HEK293 (cell line): ENCODE results near the gene SERF2.
A peak's percentile ranks its signal among the peaks of the same experiment; 100 is the strongest.

Source experiments
- CTCF ChIP-seq: fragments of 450-650 bp; formaldehyde crosslinking; IDR thresholded peaks from 2 replicates; pipeline ENCODE4 v1.5.1; 2016; ENCODE audit warnings: missing biosample characterization, missing genetic modification characterization
- KLF9 ChIP-seq: fragments of 450-650 bp; formaldehyde crosslinking; IDR thresholded peaks from 2 replicates; pipeline ENCODE4 v1.5.1; 2016; ENCODE audit warnings: missing biosample characterization, missing genetic modification characterization, low read depth
- PATZ1 ChIP-seq: fragments of 450-650 bp; formaldehyde crosslinking; IDR thresholded peaks from 2 replicates; pipeline ENCODE4 v1.5.1; 2016; ENCODE audit warnings: missing biosample characterization, missing genetic modification characterization
- PRDM1 ChIP-seq: fragments of 450-650 bp; formaldehyde crosslinking; IDR thresholded peaks from 2 replicates; pipeline ENCODE4; 2016; ENCODE audit warnings: missing biosample characterization, missing genetic modification characterization
- SETDB1 ChIP-seq: IDR thresholded peaks from one replicate; pipeline ENCODE4 v1.6.1; 2017; ENCODE audit warnings: mild to moderate bottlenecking, low read length, moderate library complexity, mixed read lengths; ENCODE audit not compliant: insufficient read length
- ZNF292 ChIP-seq: fragments of 450-650 bp; formaldehyde crosslinking; IDR thresholded peaks from 2 replicates; pipeline ENCODE4 v1.5.1; 2016; ENCODE audit warnings: low read depth, missing biosample characterization, missing genetic modification characterization, borderline replicate concordance
- ZNF302 ChIP-seq: fragments of 450-650 bp; formaldehyde crosslinking; IDR thresholded peaks from 2 replicates; pipeline ENCODE4 v1.5.1; 2016; ENCODE audit warnings: missing biosample characterization, missing genetic modification characterization, low read depth
- ZNF37A ChIP-seq: fragments of 450-650 bp; IDR thresholded peaks from 2 replicates; pipeline ENCODE4 v1.5.1; 2018; ENCODE audit warnings: missing biosample characterization, missing genetic modification characterization
- ZNF398 ChIP-seq: fragments of 450-650 bp; formaldehyde crosslinking; IDR thresholded peaks from 2 replicates; pipeline ENCODE4 v1.5.1; 2017; ENCODE audit warnings: missing biosample characterization, missing genetic modification characterization
- ZNF549 ChIP-seq: fragments of 450-650 bp; IDR thresholded peaks from 2 replicates; pipeline ENCODE4 v1.5.1; 2018; ENCODE audit warnings: missing biosample characterization, missing genetic modification characterization, mild to moderate bottlenecking, inconsistent platforms, moderate library complexity
- ZNF580 ChIP-seq: fragments of 450-650 bp; formaldehyde crosslinking; IDR thresholded peaks from 2 replicates; pipeline ENCODE4 v1.5.1; 2016; ENCODE audit warnings: missing biosample characterization, missing genetic modification characterization
- ZNF658 ChIP-seq: fragments of 450-650 bp; formaldehyde crosslinking; IDR thresholded peaks from 2 replicates; pipeline ENCODE4; 2016; ENCODE audit warnings: missing biosample characterization, missing genetic modification characterization
- ZNF692 ChIP-seq: fragments of 450-650 bp; formaldehyde crosslinking; IDR thresholded peaks from 2 replicates; pipeline ENCODE4 v1.5.1; 2016; ENCODE audit warnings: missing biosample characterization, missing genetic modification characterization

GRCh38 chr15:43828061-43828657 lies 36.0 kb downstream of the SERF2 start:
- TF ChIP-seq ZNF692 (tag by site-specific recombination) (no peak), KLF9 (tag by site-specific recombination) (no peak), CTCF (tag by site-specific recombination) (no peak), PATZ1 (tag by site-specific recombination) (no peak), ZNF398 (tag by site-specific recombination) (no peak), ZNF580 (tag by site-specific recombination) (no peak), SETDB1 (no peak), ZNF658 (no peak), ZNF302 (tag by site-specific recombination) (no peak), ZNF37A (tag by site-specific recombination) (no peak), ZNF292 (tag by site-specific recombination) (no peak), ZNF549 (tag by site-specific recombination) (no peak), PRDM1 (tag by site-specific recombination) (0 out of 2 replicates have a peak, but pooled peaks have one; percentile 32)
